T-helper 1 cell treated with Interleukin-12 subunit alpha and Interleukin-12 subunit beta and Interleukin-4 antibody, amounts not matched to agents 30 μg/mL and 1 μg/mL, for 36 hours (primary cell): Measurements from ENCODE around the gene LCP1.

Experiments used
- H3K27ac Mint-ChIP-seq: one replicate; pipeline ENCODE4 v1.8.0; 2021; ENCODE audit warnings: mild to moderate bottlenecking, mixed read lengths
- H3K27me3 Mint-ChIP-seq: one replicate; pipeline ENCODE4 v1.8.0; 2021; ENCODE audit warnings: low read depth, mixed read lengths
- H3K36me3 Mint-ChIP-seq: one replicate; pipeline ENCODE4 v1.8.0; 2021; ENCODE audit warnings: low read depth, mixed read lengths
- H3K4me1 Mint-ChIP-seq: one replicate; pipeline ENCODE4 v1.8.0; 2021; ENCODE audit warnings: low read depth, mixed read lengths
- H3K4me3 Mint-ChIP-seq: one replicate; pipeline ENCODE4 v1.8.0; 2021; ENCODE audit warnings: mild to moderate bottlenecking, moderate library complexity, mixed read lengths
- H3K9me3 Mint-ChIP-seq: one replicate; pipeline ENCODE4 v1.8.0; 2021; ENCODE audit warnings: mixed read lengths

The LCP1 gene

DNA sequence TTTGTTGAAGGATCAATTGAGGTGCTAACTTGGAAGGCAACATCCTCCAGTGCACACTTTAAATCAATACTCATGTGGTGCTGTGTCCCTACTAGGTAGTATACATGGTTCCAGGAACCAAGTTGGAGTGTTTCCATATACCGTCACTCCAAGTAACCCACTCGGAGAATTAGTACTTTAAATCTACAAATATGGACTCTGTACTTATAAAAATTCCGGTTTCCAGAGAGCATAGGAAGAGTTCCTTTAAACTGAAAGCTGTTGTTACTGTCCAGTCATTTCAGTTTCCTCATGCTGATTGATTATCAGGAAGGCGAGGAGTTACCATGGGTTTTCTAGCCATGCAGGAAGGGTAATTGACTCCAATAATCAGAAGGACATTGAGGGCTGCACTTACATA is 84.3 kb downstream of the LCP1 start:
- Mint-ChIP-seq H3K27ac (no peak overlapping the region), H3K36me3 (no peaks in the 10 kb centered on the region), H3K27me3 (peaks cover 14% of the 10 kb centered on the region), H3K4me3 (no peak overlapping the region), H3K9me3 (no peaks in the 10 kb centered on the region), H3K4me1 (no peaks in the 10 kb centered on the region)

DNA sequence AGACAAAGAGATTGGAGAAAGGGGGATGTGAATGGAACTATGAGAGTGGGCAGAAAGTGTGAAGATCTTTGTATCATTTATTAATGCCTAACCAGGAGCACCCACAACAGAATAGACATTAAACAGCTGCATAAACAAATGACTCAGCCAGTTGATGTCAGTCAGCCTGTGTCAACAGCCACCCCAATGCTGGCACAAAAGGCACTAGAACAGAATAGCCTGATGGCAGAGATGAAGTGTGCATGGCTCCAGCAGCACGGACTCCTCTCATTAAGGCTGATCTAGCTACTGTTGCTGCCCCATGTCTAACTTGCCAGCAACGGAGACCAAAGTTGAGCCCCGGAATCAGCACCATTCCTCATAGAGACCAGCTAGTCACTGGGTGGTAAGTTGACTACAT is 85.0 kb downstream of the LCP1 start:
- Mint-ChIP-seq H3K27me3 (peaks cover 18% of the 10 kb centered on the region), H3K4me3 (no peak overlapping the region), H3K36me3 (no peaks in the 10 kb centered on the region), H3K27ac (no peak overlapping the region), H3K9me3 (no peaks in the 10 kb centered on the region), H3K4me1 (no peaks in the 10 kb centered on the region)

DNA sequence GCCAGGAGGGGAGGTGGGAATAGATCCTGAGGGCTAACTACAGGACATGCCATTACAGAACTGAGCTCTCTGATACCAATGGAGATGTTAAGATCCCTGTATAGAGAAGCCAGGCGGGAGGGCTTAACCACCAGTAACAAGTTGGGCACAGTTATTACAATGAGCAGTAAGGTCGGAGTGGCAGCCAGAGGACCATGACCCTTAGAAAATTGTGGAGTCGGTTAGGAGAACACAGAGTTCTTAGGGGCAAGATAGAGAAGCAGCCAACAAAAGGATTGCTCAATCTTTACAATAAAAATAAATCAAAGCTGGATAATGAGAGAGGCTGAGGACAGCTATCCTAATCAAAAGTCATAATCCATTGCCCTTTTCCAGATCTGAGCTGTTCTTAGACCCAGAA is 87.5 kb downstream of the LCP1 start:
- H3K4me1 Mint-ChIP-seq: no peaks in the 10 kb centered on the region
- H3K9me3 Mint-ChIP-seq: no peaks in the 10 kb centered on the region
- no peaks in the 10 kb centered on the region for H3K36me3 Mint-ChIP-seq
- H3K27ac Mint-ChIP-seq: no peak overlapping the region
- H3K4me3 Mint-ChIP-seq: no peak overlapping the region
- H3K27me3 Mint-ChIP-seq: peaks cover 14% of the 10 kb centered on the region

DNA sequence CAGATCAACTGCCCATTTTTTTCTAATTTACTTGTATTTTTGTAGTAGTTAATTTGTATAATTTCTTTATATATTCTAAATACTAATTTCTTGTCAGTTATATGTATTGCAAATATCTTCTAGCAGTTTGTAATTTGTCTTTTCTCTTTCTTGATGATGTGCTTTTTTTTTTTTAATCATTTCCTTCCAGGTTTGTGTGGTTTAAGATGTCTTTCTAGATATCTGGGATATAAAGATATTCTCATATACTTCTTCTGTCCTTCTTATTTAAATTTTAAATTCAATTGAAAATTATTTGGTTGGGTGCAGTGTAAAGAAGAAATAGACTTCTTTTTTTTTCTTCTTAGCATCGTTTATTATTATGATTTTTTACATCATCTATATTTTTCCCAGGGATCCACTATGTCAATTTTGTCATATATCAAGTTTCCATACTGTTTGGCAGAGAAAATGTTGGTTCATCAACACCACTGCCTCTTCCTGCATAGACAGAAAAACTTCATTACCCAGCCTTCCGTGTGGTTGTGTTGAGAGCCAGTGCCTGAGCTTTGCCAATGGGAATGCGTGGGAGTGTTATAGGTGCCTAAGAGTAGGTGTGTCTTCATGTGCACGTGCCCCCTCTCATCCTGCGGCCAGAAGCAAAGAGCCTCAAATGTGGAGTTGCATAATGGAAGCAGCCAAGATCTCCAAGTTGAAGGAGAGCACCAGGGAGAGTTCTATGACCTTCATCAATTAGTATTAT is 93.0 kb downstream of the LCP1 start:
- H3K9me3 Mint-ChIP-seq: no peaks in the 10 kb centered on the region
- H3K27ac Mint-ChIP-seq: no peak overlapping the region
- H3K27me3 Mint-ChIP-seq: peaks cover 5% of the 10 kb centered on the region
- H3K4me3 Mint-ChIP-seq: no peak overlapping the region
- peaks cover 3% of the 10 kb centered on the region for H3K4me1 Mint-ChIP-seq
- no peaks in the 10 kb centered on the region for H3K36me3 Mint-ChIP-seq

DNA sequence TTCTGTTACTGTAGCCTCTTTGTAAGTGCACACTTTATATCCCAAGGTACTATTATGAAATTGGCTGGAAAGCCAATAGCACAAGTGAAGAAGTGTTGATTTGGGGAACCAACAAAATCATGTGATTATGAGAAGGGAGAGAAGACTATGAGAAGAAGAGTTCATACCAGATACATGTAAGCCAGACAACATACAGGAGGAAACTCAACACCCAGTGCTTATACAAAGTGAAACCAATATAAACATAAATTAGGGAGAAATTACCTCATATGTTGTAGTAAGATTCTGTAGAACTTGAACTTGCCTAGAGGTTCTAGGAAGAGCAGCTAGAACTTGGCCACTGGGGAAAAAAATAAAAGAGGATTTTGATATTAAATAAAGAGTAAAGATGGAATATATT is 94.5 kb downstream of the LCP1 start:
- Mint-ChIP-seq H3K4me3 (no peak overlapping the region), H3K27me3 (peaks cover 2% of the 10 kb centered on the region), H3K27ac (no peak overlapping the region), H3K9me3 (no peaks in the 10 kb centered on the region), H3K4me1 (peaks cover 3% of the 10 kb centered on the region), H3K36me3 (no peaks in the 10 kb centered on the region)

DNA sequence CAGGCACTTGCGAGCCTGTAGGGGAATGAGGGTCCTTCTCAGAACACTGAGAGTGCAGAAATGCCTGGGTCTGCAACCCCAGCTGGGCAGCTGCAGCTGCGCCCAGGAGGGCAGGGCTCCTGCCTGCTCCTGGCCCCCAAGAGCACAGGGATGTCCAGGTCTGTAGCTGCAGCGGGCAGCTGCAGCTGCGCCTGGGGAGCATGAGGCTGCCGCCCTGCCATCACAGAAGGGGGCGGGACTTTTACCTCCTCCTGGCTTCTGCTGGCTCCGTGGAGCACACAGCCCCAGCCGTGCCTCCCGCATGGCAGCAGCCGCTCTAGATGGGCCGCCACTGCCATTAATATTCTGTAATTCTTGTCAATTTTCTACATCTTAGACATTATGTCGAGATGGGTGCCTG is 95.0 kb downstream of the LCP1 start:
- H3K36me3 Mint-ChIP-seq: no peaks in the 10 kb centered on the region
- no peak overlapping the region for H3K27ac Mint-ChIP-seq
- peaks cover 3% of the 10 kb centered on the region for H3K4me1 Mint-ChIP-seq
- H3K4me3 Mint-ChIP-seq: no peak overlapping the region
- H3K27me3 Mint-ChIP-seq: peaks cover 4% of the 10 kb centered on the region
- no peaks in the 10 kb centered on the region for H3K9me3 Mint-ChIP-seq

DNA sequence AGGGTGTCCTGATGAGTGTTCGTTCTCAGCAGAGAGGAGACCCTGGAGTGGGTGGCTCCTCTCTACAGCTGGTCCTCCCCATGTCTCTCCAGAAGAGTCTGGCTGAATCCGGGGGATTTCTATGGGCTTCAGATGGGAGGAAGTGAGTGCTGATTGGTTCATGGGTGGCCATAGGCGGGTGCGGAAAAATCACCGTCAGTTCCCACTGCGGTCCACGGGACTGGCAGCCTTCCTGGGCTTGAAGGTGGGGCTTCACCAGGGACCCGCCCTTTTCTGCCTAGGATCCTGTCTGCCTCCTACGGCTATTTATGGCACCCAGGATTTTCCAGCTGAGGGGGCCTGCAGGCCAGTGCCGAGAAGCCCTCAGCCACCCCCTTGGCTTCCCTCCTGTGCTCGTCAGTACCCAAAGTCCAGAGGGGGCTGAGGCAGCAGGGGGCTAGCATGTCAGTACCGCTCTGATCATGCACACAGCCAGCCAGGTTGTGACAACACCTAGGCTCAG is 95.5 kb downstream of the LCP1 start:
- H3K4me3 Mint-ChIP-seq: no peak overlapping the region
- no peak overlapping the region for H3K27ac Mint-ChIP-seq
- H3K4me1 Mint-ChIP-seq: peaks cover 3% of the 10 kb centered on the region
- H3K9me3 Mint-ChIP-seq: no peaks in the 10 kb centered on the region
- peaks cover 4% of the 10 kb centered on the region for H3K27me3 Mint-ChIP-seq
- no peaks in the 10 kb centered on the region for H3K36me3 Mint-ChIP-seq

DNA sequence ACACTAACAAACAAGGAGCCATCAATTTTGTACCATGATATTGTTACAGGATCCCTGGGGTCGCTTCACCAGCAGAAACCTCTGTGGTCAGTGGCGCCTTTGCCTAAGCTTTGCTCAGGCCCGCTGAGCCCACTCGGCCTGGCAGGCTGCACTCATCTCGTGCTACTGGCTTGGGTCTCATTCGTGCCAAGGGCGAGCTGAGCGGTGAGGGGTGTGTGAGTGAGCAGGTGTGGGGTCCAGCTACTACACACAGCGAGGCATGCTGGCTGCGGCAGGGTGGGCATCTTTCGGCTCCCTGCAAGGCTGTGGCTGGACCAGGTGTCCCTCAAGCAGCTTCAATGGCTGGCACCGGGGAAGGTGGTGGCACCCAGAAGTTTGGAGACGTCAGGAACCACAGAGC is 96.2 kb downstream of the LCP1 start:
- H3K27ac Mint-ChIP-seq: no peak overlapping the region
- H3K4me3 Mint-ChIP-seq: no peak overlapping the region
- H3K4me1 Mint-ChIP-seq: peaks cover 3% of the 10 kb centered on the region
- no peaks in the 10 kb centered on the region for H3K9me3 Mint-ChIP-seq
- H3K36me3 Mint-ChIP-seq: no peaks in the 10 kb centered on the region
- peaks cover 4% of the 10 kb centered on the region for H3K27me3 Mint-ChIP-seq

DNA sequence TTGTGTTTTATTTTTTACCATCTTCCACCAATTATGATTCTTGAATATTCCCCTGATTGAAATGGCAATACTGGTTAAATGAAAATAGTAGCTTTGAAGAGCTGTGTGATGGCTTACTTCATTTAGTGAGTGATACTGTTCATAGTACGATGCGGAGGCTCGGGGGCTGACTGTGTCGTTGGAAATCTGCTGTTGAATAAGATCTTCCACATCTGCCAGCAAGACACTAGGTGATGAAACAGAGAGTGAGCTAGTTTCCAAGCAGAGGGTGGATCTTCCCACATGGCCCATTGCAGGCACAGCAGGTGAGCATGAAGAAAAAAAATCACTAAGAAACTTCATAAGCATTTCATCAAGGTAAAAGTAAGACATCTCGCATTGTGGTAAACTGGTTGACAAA is 99.7 kb downstream of the LCP1 start:
- no peak overlapping the region for H3K27ac Mint-ChIP-seq
- peaks cover 6% of the 10 kb centered on the region for H3K4me1 Mint-ChIP-seq
- no peaks in the 10 kb centered on the region for H3K9me3 Mint-ChIP-seq
- no peaks in the 10 kb centered on the region for H3K36me3 Mint-ChIP-seq
- peaks cover 9% of the 10 kb centered on the region for H3K27me3 Mint-ChIP-seq
- no peak overlapping the region for H3K4me3 Mint-ChIP-seq

DNA sequence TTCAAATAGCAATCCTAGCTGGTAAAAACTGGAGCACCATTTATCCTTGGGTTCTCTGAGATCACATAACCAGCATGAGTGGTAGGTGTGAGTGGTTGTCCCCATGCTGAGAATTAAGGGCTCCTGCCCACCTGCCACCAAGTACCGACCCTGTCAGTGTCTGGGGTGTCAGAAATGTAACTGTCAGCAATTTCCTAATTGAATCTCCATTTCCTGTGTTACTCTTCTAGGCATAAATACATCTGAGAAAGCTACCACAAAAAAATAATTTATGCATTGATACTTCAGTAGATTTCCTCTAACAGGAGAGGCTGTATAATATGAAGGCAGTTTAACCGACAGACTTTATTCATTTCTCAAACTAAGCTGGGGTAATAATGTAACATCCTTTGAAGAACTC is 102.2 kb downstream of the LCP1 start:
- H3K36me3 Mint-ChIP-seq: no peaks in the 10 kb centered on the region
- peaks cover 6% of the 10 kb centered on the region for H3K4me1 Mint-ChIP-seq
- no peaks in the 10 kb centered on the region for H3K9me3 Mint-ChIP-seq
- H3K27me3 Mint-ChIP-seq: peaks cover 23% of the 10 kb centered on the region
- no peak overlapping the region for H3K27ac Mint-ChIP-seq
- H3K4me3 Mint-ChIP-seq: no peak overlapping the region

DNA sequence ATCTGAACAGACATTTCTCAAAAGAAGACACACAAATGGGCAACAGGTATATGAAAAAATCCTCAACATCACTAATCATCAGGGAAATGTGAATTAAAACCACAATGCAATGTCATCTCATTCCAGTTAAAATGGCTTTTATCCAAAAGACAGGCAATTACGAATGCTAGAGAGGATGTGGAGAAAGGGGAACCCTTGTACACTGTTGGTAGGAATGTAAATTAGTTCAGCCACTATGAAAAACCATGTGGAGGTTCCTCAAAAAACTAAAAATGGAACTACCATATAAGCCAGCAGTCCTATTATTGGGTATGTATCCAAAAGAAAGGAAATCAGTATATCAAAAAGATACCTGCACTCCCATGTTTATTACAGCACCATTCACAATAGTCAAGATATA is 104.7 kb downstream of the LCP1 start:
- no peaks in the 10 kb centered on the region for H3K36me3 Mint-ChIP-seq
- peaks cover 6% of the 10 kb centered on the region for H3K4me1 Mint-ChIP-seq
- no peaks in the 10 kb centered on the region for H3K9me3 Mint-ChIP-seq
- no peak overlapping the region for H3K27ac Mint-ChIP-seq
- H3K27me3 Mint-ChIP-seq: peaks cover 28% of the 10 kb centered on the region
- H3K4me3 Mint-ChIP-seq: no peak overlapping the region

DNA sequence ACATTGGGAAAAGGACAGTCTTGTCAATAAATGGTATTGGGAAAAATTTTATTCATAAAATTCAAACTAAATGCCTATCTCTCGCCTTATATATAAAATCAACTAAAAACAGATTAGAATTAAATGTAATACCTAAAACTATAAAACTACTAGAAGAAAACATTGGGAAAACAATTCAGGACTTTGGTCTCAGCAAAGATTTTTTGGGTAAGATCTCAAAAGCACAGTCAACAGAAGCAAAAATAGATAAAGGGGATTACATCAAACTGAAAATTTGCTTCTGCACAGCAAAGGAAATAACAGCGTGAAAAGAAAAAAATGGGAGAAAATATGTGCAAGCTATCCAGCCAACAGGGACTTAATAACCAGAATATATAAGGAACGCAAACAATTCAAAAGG is 105.2 kb downstream of the LCP1 start:
- no peaks in the 10 kb centered on the region for H3K9me3 Mint-ChIP-seq
- no peak overlapping the region for H3K27ac Mint-ChIP-seq
- H3K4me3 Mint-ChIP-seq: no peak overlapping the region
- no peaks in the 10 kb centered on the region for H3K36me3 Mint-ChIP-seq
- H3K4me1 Mint-ChIP-seq: peaks cover 6% of the 10 kb centered on the region
- peaks cover 29% of the 10 kb centered on the region for H3K27me3 Mint-ChIP-seq
